ENCODE data around the gene TRMT10B.
A peak's percentile ranks its signal among the peaks of the same experiment; 100 is the strongest.
"Not testable (repeated sequence)": the region's sequence is repeated elsewhere in the genome, so short reads cannot be mapped to it uniquely, and the experiment has no call there.

TRMT10B gene

DNA sequence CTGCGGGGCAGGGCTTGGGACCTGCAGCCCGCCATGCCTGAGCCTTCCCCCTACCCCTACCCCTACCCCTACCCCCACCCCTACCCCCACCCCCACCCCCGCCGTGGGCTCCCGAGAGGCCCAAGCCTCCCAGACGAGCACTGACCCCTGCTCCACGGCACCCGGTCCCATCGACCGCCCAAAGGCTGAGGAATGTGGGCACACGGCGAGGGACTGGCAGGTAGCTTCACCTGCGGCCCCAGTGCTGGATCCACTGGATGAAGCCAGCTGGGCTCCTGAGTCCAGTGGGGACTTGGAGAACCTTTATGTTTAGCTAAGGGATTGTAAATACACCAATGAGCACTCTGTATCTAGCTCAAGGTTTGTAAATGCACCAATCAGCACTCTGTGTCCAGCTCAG, 1.5 kb upstream of the TRMT10B start:
- DNase-seq: not testable (repeated sequence)

DNA sequence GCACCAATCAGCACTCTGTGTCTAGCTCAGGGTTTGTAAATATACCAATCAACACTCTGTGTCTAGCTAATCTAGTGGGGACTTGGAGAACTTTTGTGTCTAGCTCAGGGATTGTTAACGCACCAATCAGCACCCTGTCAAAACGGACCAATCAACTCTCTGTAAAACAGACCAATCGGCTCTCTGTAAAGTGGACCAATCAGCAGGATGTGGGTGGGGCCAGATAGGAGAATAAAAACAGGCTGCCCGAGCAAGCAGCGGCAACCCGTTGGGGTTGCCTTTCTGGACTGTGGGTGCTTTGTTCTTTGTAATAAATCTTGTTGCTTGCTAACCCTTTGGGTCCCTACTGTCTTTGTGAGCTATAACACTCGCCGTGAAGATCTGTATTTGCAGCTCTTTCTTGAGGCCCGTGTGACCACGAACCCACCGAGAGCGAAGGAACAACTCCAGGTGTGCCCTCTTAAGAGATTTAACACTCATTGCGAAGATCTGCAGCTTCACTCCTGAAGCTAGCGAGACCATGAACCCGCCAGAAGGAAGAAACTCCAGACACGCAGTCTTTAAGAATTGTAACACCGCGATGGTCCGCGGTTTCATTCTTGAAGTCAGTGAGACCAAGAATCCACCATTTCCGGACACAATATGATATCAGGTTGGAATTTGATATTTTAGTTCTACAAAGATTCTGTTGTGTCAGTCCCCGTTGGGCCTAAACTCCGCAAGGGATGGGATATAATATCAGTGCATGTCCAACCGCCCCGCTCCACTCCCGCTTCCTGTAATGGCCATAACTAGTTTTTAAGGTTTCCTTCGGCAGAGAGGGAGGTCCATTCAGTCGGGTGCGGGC, 740 bp upstream of the TRMT10B start:
- no peak for DNase-seq

DNA sequence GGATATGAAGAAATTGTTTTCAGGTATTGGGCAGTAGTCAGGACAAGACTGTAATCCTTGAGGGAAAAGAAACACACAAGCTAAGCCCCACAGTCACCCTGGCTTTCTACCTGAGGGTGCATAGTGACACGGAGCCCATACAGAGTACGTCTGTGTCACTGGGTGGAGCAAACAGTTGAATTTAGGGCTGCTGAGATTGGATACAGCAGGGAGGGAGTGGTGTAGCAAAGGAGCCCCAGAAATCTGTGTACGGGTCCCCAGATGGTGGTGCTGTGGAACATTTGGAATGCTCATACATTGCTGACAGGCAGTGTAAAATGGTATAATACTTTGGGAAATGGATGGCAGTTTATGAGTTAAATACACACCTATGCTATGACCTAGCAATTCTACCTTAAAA, 5.1 kb downstream of the TRMT10B start:
- no peak for DNase-seq

DNA sequence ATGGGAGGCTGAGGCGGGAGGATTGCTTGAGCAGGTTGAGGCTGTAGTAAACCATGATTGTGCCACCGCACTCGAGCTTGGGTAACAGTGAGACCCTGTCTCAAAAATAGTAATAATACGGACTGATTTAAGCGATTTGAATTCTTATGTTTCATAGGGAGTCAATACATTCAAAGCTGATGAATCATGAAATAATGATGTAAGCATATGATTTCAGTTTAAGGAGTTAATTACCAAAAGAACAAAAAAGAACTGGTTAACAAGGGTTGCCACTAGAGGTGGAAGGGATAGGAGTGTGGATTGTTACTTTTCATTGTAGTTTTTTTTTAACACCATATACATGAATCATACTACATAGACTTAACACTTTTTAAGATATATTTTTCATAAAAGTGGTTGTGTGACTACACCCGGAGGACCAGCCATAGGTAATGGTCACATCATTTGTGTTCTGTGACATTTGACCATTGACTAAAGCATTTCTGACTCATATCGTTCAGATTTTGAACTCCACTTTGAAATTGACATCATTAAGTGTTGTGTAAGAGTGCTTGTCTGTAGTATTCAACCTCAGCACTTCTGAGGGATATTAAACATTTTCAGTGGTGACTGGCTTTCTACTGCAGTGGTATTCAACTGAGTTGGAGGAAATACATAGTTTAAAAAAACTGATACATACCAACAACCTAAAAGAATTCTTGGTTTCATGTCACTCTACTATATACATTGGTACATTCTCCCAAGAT, 7.0 kb downstream of the TRMT10B start:
- DNase-seq: no peak

DNA sequence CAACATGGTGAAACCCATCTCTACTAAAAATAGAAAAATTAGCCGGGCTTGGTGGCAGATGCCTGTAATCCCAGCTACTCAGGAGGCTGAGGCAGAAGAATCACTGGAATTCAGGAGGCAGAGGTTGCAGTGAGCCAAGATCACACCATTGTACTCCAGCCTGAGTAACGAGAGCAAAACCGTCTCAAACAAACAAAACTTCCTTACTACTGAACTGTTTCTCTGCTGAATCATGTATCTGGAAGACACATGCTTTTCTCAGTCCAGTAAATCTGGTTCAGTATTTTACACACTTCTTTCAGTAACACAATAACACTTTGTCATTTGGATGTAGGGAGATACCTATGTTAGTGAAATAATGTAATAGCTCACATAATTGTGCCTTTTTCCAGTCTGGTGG, 7.9 kb downstream of the TRMT10B start:
- no peak for DNase-seq

DNA sequence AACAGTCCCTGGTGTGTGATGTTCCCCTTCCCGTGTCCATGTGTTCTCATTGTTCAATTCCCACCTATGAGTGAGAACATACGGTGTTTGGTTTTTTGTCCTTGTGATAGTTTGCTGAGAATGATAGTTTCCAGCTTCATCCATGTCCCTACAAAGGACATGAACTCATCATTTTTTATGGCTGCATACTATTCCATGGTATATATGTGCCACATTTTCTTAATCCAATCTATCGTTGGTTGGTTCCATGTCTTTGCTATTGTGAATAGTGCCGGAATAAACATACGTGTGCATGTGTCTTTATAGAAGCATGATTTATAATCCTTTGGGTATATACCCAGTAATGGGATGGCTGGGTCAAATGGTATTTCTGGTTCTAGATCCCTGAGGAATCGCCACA, 11.7 kb downstream of the TRMT10B start:
- not testable (repeated sequence) for DNase-seq

DNA sequence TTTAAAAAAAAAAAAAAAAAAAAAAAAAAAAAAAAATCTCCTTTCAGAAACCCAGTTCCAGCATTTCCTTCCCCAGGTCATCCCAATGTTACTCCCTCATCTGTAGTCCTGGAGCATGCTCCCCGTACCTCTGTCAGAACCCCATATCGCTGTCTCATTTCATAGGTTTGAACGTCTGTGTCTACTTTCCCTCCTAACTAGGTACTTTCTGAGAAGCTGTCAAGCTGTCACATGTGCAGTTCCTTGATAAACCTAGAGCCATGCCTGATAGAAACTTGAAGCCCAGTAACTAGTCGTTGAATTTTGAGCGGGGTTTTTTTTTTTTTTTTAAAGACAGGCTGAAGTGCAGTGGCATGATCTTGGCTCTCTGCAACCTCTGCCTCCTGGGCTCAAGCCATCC, 15.7 kb downstream of the TRMT10B start:
- DNase-seq: no peak

DNA sequence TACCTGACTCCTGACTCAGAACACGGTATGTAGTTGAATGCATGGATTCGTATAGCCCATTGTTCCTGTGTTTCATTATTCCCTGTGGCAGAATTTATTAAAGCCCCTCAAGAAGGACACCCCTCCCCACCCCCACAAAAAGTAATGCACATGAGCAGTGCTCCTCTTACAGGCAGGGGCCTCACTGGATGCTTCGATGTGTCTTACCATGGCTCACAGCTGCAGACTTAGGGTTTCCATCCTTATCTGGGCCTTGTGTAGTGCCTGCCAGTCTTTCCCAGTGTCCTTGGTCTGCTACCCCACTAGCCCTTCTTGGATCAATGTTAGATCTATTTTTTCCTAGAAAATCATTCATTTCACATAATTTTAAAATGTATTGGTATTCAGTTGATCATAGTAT, 16.4 kb downstream of the TRMT10B start:
- no peak for DNase-seq

DNA sequence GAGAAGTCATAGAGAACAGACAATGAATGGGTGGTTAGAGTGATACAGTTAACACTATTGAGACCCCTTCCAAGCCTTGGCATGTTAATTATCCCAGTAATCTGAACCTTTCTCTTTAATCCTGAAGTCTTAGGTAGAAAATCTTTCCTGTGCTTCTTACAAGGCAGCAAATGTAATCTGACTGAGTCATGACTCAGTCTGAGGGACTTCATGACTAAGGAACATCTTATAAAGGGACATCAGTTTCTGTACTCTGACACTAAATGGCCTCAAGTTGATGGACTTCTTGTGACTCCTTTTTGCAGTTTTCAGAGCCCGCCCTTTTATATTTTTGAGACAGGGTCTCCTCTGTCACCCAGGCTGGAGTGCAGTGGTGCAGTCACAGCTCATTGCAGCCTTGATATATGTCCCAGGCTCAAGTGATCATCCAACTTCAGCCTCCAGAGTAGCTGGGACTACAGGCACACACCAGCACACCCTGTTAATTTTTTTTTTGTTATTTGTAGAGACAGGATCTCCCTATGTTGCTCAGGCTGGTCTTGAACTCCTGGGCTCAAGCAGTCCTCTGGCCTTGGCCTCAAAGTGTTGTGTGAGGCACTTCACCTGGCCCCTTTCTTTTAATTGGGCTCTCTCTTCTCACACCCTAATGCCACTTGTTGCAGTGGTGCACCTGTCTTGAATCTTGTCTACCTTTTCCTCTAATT, 21.8 kb downstream of the TRMT10B start:
- DNase-seq: no peak

DNA sequence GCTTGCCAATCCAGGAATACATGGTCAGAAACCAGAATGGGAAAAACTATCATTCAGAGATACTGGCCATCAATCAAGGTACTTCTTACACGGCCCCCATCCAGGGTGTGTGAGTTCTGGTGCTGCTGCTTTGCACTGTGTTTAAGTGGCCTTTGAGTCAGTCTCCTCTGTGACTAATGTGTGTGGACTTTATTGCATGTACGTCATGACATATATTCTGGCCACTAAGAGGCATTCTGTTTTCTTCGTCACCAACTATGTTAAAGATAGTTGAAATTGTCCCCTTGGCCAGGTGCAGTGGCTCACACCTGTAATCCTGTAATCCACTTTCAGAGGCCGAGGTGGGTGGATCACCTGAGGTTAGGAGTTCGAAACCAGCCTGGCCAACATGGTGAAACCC, 22.7 kb downstream of the TRMT10B start:
- no peak for DNase-seq

DNA sequence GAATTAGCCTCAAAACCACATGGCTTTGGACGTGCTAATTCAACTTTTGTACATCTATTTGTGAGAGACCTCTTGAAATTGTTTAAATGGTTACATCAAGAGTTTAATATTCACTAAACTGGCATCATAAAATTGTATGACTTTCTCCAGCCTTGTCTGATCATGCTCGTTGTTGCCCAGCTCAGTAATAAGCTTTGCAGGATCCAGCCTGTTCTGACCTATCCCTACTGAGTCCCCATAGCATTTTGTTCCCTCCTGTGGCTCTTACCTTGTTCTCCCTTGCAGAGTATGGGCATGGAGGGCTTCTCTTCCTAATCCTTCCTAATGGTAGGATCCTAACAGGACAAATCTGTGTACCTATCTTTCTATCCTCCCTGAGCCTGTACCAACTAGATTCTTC, 24.9 kb downstream of the TRMT10B start:
- DNase-seq: no peak

DNA sequence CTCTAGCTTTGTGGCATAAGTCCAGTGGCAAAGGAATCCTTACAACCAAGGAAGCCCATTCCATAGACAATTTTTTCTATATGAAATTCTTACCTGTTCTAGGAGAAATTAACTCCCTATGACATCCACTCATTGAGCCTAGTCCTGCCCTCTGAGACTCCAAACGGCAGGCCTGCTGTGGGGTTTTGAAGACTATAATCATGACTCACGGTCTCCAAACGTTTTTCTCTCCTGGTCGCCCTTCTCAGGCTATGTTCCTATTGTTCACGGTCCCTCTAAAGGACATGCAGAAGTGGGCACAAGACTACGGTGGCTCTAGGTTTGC, 30.6 kb downstream of the TRMT10B start:
- peak; percentile 9 for DNase-seq

DNA sequence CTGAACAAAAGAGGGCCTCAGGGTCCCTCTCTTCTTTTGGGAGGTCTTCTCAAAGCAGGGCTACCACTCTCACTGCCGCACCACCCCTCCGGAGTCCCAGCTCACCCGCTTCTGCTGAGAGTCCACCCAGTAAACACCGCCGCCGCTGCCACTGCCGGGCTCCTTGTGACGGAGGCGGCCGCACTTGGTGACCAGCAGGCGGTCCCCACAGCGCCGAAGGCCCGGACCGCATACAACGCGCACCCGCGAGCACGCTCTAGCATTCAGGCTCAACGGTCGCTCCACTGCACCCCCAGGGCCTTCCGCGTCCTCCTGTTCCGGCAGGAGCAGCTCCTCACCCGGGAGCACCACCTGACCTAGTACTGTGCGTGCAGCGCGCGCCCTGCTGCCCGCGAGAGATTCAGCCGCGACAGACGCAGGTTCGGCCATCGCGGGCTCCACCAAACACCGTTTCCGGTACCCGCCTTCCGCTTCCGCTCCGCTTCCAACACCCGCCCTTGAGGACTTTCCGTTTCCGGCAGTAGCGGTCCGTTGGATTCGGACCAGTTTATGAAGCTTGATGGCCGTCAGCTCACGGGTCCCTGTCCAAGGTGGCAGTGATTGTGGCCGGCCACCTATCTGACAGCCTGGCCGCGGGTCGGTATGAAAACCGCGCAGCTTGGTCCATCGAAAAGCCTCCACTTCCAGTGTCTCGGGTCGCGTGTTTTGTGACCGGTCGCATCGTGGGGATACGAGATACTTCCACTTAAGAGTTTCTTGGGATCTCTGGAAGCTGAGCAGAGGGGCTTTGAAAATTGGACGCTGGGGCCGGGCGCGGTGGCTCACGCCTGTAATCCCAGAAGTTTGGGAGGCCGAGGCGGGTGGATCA, 31.2 kb downstream of the TRMT10B start, which contains the start of gene EXOSC3:
EXOSC3 (minus strand) TSS at position 449 of the 868 bp plus-strand sequence; CDS start at position 429, 20 bp downstream.
- peak; percentile 87 for DNase-seq

DNA sequence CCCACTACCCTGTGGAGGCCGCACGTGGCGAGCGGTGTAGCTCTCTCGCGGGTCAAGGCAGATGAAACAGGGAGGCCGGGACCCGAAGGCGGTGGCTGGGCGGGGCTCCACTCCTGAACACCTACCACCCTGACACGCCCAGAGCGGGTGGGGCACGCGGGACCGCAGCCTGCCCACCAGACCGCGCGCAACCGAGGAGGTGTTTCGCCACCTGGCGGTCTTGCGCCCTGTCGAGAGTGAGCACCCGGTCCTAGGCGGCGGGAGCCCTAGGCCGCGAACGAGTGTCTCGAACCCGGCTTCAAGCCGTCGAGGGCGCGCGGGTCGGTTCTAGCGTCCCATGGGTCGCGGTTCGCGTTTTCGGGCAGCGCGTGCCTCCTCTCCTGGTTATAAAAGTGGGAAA, 33.5 kb downstream of the TRMT10B start:
- no peak for DNase-seq

DNA sequence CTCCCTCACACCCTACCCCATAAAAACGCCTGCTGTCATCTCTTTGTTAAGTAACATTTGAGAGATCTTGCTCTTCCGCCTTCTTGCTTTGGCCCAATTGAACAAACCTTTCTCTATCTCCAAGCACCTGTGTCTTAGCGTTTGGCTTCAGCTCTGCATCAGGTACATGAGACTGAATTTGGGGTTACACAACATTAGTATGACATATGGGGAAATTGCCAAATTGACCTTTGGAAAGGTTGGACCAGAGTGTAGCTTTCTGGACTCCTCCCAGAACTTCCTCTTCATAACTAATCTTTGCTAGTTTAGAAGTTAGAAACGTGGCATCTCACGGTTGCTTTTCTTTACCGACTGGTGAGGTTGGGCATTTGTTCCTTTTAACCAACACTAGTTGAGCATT, 34.7 kb downstream of the TRMT10B start:
- no peak for DNase-seq

DNA sequence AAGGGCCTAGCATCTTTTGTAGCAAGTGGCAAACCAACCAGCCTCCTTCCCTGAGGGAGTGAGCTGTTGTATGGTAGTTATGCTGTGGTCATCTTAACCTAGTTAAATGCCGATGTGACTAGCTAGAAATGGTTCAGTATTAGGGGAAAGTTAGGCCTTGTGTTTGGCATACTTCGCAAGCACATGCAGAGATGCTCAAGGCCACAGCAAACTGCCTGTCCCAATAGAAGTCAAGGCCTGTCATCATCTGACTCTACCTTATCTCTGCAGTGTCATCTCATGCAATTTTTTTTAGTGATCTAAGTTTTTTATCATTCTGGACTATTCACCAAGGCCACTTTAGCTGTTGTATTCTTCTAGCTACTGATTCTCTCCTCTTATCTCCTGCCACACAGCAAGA, 36.5 kb downstream of the TRMT10B start:
- no peak for DNase-seq

DNA sequence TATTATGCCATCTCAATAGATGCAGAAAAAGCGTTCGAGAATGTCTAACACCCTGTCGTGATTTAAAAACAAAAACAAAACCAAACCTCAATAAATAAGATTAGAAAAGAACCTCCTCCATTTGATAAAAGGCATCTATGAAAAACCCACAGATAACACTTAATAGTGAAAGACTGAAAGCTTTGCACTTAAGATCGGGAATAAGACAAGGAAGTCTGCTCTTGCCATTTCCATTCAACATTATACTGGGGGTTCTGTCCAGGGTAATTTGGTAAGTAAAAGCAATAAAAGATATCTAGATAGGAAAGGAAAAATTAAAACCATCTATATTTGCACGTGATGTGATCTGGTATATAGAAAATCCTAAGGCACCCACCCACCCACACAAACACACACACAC, 38.5 kb downstream of the TRMT10B start:
- DNase-seq: no peak

DNA sequence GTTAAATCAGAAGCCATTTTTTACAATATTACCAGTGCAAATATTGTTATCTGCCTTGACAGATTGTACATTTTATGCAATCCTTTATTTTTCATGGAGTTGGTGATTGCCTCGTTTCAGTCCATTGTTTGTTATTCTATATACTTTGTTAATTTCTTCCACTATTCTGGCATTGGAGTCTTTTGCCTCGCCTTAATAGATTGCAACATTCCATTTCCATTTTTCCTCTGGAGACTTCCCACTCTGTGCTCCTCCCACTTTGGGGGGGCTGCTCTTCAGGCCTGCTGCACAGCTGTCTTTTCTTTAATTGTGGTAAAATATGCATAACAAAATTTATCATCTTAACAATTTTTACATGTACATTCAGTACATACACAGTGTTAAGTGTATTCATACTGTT, 42.6 kb downstream of the TRMT10B start:
- no peak for DNase-seq

DNA sequence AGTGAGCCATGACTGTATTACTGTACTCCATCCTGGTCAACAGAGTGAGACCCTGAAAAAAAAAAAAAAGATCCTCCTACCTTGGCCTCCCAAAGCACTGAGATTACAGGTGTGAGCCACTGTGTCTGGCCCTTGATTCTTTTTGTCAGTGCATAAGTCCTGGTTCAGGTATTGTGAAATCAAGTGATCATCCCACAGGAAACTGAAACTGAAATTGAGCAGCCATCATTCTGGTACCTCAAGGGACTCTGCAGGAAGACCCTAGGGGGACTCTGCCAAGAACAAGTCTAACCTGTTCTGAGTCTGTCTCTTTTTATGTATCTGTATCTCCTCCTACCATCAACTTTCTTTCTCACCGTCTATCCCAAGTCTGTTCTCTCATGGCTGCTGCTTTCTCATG, 45.1 kb downstream of the TRMT10B start:
- DNase-seq: no peak

DNA sequence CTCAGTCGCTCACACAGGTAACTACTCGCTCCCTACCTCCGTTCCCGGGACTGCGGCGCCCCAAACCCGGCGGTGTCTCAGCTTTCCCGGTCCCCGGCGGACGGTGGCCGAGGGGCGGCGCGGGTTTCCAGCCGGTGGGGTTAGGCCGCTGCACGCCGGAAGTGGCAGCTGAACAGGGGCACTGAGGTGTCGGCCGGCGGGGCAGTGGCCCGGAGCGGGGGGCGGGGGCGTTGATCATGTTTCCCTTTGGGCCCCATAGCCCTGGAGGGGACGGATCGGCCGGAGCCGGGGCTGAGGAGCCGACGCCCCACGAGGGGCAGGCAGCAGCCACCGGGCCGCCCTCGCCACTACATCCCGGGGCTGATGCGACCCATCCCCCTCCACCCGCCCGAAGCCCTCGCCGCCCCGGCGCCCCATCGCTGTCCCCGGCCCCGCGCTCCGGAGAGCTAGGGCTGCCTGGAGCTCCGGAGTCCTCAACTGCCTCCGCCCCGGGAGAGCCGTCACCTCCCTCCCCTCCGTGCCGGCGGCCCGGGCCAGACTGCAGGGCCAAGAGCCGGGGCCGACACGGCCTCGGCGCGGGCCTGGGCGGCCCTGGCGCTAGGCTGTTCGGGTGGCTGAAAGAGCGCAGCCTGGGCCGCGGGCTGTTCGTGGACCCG, 47.2 kb downstream of the TRMT10B start, which contains the start of gene DCAF10:
DCAF10 (plus strand) TSS at position 167 of the 656 bp plus-strand sequence; CDS start at position 237, 70 bp downstream.
- DNase-seq: peak; percentile 88

DNA sequence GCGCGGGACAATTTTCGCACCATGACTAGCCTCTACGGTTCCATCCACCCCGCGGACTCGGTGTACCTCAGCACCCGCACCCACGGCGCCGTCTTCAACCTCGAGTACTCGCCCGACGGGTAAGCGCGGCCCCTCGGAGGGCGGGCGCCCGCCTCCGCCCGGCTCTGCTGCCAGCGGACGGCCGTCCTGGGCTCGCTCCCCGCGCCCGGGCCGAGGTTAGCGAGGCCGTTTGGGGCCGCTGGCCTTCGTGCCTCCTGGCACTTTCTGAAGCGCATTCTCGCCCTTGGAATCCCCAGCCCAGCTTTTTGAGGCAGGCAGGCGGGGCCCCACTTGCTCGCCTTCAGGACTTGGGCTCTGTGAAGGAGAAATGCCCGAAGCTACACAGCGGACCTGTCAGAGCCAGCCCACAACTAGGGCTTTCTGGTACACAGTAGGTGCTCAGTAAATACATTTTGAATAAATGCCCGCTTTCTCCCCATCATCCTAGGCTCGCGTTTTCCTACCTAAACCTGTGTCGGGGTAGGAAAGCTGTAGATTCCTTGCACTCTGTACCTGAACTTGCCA, 47.8 kb downstream of the TRMT10B start:
- no peak for DNase-seq

Measured in CD4-positive, alpha-beta T cell treated with Interleukin-17A for 4 hours (primary cell).